SK-N-MC (cell line): ENCODE results near the gene SEBOX.

Experiments
- EZH2 ChIP-seq: fragments of 200-600 bp; sonication (generic); IDR thresholded peaks from one replicate; pipeline ENCODE4 v1.6.1; 2017; ENCODE audit warnings: antibody characterized with exemption
- POLR2AphosphoS5 ChIP-seq: IDR thresholded peaks from 2 replicates; pipeline ENCODE4 v1.6.1; 2012; ENCODE audit warnings: mild to moderate bottlenecking, low read depth, low read length, borderline replicate concordance

- TF ChIP-seq EZH2 (no peak), POLR2AphosphoS5 (no peak)
Measured at GRCh38 chr17:28327709-28328108, 37.3 kb downstream of the SEBOX start.
